ENCODE measurements around the gene AQP7.
A peak's percentile ranks its signal among the peaks of the same experiment; 100 is the strongest.
"Not testable (repeated sequence)": the region's sequence is repeated elsewhere in the genome, so short reads cannot be mapped to it uniquely, and the experiment has no call there.

AQP7 gene

DNA sequence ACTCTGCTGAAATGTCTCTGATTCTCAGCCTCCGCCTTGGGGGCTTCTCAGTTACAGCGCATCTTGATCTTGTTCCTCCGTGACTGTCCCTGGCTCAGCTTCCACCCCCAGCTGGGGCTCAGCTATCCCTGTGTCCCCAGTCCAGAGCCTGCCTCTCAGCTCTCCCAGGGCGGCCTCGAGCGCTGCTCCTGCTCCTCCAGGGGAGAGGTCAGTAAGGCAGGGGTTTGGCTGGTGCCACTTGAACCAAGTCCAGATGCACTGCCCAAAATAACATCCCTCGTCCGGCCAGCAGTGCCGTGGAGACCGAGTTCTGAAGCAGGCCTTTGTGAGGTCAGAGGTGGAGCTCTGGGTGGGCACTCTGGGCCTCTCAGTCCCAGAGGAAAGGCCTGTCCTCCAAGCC is at the start of gene AQP7:
Gene AQP7, minus strand, starts transcription at position 198 of the 400 bp plus-strand sequence. CDS start 1,306 bp downstream, outside the sequence.
- not testable (repeated sequence) for DNase-seq

DNA sequence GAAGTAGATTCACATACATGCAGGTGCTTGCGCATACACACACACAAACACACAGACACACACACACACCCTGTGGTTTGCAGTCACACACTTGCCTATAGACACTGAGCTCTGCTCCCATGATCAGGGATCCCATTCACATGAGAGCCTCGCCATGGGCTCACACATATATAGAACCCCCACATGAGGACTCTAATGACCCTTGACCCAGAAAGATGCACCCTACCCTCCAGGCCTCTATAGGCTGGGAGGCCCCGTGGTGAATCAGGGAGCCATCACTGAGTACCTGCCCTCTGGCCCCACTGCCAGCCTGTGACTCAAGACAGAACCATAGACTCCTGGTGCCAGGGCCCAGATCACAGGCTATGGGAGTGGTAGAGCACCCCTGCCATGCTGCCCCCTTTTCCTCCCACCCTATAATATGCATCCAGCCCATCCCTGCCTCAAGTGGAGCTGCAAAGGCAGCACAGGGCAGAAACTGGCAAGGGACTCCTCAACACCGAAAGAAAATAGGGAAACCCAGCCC is 48.3 kb upstream of the AQP7 start:
- DNase-seq: no peak

DNA sequence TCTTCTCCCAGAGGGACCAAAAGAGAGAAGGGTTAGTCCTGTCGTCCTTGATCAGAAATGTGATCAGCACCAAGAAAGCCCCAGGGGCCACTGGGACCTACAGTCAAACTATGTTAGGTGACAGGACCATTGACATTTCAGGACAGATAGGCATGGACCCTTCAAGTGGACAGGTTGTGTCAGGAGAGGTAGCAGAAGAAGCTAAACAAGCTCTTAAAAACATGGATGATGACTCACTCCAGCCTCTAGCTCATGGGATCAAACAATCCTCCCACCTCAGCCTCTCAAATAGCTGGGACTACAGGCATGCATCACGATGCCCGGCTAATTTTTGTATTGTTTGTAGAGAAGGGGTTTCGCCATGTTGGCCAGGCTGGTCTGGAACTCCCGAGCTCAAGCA is 47.3 kb upstream of the AQP7 start:
- no peak for DNase-seq

DNA sequence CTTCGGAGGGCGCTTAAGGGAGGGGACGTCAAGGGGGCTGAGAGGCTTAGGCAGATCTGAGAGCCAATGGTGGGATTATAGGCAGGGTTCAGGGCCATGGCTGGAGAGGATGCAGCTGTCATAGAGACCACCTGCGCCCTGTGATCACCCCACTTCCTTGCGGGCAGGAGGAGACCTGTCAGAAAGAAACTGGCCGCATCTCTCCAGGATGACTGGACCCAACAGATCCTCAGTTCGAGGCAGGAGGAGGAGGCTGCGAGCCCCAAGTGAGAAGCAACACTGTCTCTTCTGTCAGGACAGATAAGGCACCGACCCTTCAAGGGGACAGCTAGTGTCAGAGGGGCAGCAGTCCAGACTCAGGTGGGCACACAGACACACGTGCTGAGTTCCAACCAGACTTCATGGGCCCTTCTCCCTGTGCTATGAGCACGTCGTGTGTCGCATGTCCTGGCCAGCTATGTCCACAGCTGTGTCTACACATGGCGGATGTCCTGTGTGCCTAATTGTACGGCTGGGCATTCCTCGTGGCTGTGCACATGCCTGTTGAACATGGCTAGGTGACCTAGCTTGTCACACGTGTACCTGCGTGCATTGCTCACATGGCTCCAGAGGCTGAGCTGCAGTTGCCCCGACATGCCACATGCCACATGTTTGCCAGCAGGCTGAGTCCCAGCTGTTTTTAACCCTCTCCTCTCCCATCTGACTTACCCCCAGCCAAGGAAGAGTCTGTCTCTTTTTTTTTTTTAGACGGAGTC is 45.6 kb upstream of the AQP7 start:
- DNase-seq: peak; percentile 33 to 45

DNA sequence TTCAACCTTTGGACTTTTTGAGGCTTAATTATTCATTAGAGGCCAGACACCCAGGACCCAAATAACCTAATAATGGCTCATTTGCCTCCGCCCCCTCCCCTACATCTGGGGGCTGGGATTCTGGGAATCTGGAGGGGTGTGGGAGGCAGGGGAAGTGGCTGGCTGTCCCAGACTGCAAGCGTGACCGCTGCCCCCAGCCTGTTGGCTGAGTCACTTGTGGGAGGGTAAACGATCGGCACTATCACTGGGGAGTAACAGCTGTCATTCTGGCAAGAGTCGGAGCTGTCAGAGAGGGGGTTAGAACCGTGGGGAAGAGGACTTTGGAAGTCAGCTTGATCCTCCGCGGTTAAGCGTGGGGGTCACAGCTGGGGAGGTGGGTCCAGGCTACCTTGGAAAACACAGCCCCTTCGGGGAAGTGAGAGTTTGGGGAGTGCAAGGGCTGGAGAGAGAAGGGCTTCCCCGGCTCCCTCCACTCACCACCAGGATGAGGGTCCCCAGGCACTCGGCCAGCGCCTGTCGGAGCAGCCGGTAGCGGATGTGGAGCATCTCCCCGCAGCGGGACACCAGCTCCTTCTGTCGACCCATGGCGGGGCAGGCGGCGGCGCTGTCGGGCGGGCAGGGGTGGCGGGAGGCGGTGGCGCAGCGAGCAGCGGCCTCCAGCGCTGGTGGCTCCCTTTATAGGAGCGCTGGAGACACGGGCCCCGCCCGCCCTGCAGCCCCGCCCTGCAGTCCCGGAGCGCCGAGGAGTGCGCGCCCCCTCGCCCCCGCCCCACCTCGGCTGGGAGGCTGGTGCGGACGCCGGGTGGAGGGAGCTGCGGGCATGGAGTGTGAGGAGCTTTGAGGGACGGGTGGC is 44.8 kb upstream of the AQP7 start, which contains the start of gene AQP3:
Gene AQP3, minus strand, starts transcription at position 648 of the 853 bp plus-strand sequence. Its CDS starts 63 bp downstream, at position 585.
- peak; percentile 66 to 72 for DNase-seq

DNA sequence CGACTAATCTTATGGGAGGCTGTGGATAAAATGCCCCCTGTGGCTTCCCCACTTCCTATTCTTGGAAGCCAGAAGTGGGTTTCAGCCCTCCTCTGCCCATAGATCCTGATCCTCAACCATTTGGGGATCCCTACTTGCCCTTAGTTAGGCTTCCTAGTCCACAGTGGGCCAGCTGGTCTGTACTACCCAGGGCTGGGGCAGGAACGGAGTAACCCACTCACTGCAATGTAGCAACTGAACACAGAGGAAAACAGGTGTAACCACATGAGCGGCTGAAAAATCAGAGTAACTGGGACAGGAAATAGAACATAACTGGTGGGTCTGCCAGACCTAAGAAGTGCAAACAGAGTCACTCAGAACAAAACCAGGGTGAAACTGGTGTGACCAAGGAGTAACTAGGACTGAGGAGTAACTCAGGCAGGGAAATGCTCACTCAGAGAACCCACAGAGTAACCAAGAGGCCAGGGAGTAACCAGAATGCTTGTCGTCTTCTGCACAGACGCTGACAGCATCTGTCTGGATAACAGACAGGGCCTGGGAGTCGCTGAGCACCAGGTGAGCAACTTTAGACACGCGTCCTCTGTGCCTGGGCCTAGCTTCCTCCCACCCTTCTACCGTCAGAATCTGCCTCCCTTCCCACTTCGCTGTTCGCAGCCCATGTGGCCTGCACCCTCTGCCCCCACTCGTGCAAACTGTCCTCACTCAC is 44.0 kb upstream of the AQP7 start:
- DNase-seq: peak; percentile 56 to 70

DNA sequence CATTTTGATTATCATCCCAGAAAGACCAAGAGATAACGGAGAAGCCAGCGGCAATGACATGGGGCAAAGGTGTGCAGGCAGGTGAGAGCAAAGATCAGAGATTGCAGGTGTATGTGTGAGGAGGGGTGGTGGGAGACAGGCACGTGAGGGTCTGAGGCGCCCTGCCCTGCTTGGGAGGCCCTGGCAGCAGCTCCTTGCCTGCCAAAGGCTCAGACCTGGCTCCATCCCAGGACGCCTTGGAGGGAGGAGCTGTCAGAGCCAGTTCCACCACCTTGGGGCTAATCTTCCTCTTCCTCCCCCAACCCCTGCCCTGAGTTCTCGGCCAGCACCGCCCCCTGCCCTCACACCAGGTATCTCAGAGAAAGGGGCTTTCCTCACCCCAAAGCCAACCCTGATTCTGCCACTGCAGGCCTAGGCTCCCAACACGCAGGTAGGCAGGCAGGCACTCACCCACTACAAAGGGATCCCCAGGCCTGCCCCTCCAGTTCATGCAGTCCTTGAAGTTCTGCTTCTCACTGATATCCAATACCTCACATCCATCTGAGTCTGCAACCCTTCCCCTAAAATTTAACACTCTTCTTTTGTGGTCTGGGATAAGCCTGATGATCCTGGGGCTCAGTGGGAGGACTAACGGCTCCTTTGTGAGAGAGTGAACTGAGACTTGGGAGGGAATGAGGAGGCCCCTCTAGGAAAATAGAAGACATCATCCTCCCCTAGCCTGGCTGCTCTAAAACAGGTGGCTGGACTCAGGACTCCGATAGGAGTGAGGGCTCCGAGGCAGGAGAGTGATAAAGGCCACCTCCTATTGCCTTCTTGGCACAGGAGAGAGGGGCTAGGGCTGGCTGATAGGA is 43.2 kb upstream of the AQP7 start:
- DNase-seq: no peak

DNA sequence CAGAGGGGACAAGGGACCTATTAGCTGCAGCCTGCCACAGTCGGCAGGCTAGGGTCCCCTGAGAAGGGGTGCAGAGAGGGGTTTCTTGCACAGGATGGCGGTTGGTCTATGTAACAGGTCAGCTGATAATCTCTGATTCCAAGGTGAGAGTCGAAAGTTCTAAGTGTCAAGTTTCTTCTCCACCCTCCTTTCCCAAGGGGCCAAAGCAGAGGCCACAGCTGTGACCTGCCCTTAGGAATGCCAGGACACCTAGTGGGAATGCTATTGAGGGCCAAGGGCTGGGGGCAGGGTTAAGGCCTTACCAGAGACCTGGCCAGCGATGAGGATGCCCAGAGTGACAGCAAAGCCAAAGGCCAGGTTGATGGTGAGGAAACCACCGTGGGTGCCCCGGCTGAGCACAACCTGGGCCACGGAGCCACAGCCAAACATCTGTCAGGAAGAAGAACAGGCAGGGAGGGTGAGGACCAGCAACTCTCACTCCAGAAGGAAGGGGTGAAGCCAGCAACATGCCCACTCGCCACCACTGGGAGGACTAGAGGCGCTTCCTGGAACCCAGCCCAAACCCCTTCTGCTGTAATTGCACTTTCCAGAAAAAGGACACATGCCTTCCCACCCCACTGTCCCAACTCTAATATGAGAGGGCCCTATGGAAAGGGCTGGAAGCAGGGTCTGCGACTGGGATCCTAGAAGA is 41.2 kb upstream of the AQP7 start:
- DNase-seq: no peak

DNA sequence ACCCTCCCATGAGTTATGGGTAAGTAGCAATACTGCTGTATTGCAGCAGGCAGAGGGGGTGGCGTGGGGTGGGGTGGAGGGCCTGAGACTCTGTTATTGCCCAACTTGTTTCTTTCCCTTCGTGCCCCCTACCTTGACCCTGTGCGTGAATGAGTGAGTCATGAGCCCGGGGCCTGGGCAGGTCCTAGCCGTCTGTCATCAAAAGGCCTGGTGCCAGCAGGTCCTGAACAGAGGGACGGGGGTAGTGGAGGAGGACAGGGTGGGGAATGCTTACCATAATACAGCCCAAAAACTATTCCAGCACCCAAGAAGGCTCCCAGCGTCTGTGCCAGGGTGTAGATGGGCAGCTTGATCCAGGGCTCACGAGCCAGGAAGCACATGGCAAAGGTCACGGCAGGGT is 40.7 kb upstream of the AQP7 start:
- no peak for DNase-seq

DNA sequence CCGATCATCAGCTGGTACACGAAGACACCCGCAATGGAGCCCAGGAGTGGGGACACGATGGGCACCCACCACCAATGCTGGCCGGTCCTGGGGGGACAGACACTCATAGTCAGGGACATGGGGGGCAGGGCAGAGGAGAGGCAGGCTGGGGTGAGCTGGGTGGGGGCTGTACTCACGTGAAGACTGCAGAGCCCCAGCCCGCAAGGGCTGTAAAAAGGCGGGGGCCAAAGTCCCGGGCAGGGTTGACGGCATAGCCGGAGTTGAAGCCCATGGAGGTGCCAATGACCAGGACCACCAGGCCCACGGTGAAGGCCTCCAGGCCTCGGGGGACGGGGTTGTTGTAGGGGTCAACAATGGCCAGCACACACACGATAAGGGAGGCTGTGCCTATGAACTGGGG is 39.8 kb upstream of the AQP7 start:
- no peak for DNase-seq

DNA sequence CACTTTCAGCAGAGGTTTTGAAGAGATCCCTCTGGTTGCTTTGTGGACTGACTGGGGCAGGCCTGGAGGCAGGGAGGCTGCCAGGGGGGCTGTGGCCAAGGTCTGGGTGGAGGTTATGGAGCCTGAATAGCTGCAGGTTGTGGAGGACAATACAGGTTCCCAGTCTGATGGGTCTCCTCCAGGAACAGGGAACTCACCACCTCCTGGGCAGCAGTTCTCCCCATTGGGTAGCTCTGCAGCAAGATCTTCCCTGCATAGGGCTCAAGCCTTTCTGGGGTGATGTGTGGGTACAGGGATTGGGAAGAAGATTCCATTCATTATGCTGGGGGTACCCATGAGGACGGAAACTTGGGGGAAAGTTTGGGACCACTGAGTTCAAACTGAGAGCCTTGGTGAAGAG is 38.2 kb upstream of the AQP7 start:
- no peak for DNase-seq

DNA sequence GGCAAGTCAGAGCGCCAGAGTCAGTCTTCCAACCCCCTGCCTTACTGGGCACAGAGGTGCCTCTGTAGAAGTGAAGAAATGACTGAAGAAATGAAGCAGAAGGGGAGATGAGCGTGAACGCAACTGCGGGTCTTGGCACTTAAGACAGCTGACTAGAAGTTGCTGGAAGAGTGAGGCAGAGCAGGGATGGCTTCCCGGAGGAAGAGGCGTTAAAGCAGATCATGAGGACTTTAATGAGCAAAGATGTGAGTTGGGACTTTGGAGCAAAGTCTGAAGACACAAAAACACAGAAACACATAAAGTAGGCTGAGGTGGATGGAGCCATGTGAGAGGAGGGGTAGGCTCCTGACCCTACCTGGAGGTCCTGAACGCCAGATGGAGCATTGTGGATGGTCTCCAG is 37.8 kb upstream of the AQP7 start:
- no peak for DNase-seq

DNA sequence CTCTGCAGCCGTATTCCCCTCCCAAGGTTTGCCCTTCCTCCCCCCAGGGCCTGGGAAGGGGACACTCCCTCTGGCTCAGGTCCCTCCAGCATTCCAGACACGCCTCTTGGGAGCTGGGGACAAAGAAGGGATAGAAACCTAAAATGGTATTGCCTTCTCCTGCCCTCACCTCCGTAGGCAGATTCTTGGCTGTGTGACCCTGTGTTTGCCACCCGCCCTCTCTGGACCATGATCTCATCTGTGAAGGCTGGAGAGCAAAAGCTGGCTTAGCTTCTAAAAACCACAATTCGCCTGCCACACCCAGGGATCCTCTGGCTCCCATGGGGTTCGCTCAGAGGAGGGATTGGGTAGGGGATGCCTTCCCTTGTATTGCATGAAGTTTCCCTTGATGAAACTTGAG is 37.4 kb upstream of the AQP7 start:
- no peak for DNase-seq

DNA sequence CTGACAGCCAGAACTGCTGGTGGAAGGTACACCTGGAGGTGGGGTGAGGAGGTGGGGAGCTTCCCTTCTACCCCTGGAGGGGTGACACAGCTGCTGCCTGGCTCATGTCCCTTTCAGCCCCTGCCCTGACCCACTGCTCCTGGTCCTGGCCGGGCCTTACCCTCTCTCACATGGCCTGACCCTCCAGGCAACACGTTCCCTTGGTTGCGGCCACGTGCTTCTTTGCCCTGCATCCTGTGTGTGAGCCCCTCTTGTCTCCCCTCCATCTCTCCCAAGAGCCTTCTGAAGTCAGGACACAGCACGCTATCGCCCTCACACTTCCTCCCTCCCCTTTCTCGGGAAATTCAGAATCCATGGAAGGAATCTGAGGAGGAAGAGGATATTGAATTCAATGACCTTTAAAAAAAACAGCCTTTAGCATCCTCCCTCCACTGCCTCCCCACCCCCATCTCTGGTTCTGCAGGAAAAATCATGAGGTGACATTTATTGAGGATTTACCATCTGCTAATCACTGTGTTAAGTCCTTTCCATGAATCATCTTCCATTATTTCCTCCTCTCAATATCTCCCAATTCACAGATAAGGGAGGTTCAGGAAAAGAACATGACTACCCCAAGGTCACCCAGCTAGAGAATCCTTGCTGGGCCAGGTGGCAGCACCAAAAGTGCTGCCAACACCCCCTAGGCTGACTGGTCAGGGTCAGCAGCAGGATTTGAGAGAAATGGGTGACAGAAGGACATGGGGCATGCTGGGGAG is 36.7 kb upstream of the AQP7 start:
- no peak for DNase-seq

DNA sequence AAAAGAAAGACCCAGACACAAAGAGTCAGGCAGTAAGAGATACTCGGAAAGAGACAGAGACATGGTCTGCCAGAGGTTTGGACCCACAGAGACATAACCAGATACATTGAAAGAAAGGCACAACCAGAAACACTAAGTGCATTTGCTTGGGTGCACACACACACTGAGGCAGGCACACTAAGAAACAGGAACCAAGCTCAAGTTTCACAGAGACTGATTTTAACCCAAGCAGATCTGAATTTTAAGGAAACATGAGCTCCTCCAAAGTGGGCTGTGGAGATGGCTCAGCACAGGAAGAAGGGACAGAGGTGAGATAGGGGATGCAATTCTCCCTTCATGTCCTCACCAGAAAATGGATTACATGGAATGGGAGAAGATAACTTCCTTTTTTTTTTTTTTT is 35.5 kb upstream of the AQP7 start:
- no peak for DNase-seq

DNA sequence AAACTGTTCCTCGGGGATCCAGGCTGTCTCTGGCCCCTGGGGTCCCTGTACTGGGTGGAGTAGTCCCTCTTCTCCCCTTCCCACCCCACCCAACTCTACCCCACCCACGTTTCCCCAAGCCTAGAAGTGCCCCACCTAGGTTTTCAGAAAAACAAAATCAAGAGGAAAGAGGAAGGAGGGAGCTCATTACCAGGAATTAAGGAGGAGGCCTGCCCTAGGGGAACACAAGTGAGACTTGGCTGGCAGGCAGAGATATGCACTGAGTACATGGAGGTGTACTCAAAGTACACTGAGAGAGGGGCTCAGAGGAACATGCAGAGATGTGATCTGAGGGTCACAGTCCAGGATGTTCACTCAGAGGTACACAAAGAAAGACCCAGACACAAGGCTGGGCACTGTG is 34.8 kb upstream of the AQP7 start:
- DNase-seq: no peak

DNA sequence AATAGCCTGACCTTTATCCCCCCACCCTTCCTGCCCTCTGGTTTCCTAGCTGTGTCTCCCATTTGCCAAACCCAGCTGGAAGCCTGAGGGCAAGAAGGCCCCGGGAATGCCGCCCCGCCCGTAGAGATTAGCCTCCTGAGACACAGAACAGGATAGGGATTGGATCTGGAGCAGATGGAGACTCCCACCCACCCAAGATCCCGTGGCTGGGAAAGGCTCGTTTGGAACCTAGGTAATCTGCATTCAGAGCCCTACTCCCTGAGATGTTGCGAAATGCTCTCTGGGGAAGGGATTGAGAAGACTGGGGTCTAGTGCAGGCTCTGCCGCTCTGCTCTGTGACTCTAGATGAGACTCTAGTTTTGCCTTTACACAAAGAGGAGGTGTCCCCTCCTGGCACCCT is 34.1 kb upstream of the AQP7 start:
- DNase-seq: no peak

DNA sequence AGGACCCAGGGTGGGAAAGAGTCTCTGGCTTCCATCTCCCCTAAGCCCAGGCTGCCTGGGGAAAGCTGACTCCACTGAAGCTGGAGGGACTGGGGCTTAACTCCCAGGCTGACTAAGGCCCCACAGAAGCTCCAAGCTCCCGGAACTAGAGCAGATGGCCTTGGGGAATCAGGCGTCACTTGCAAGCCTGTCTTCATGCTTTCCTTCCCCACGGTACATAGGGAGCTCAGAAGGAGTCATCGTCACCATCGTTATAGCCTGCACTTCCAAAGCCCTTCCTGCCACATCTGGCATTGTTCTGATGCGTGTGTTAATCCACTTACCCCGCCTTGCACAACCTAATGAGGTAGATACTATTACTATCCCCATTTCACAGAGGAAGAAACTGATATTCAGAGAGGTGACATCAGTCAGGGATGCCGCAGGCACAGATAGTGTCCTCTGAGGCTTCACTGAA is 33.5 kb upstream of the AQP7 start:
- no peak for DNase-seq

DNA sequence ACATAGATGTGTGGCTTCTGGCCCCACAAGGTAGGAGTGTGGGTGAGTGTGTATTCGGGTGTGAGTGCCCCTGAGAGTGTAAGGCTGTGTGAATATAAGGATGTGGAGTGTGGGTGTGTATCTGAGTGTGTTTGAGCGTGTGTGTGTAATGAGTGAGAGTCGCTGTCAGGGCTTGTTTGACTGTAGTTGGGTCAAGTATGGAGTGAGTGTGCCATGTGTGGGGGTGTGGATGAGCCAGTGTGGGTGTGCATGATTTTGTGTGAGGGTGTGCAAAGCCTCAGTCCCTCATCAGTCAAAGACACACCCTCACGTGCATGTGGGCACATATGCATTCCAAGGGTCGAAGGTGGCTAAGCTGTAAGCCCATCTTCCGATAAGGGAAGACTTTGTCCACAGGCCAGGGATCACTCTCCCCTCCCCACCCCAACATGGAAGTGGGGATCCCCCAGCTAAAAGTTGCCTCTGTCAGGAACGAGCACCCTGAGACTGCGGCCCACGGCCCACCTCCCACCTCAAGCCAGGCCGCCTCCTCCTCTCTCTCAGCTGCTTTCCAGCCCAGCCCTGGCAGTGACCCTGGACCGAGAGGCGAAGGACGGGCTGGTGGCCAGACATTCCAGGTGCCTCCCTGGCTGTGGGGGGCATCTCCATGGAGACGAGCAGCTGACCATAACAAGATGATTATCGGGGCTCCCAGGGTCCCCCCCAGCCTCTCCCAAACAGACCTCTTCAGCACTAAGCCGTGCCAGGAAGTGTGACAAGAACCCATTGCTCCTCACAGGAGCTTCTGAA is 32.1 kb upstream of the AQP7 start:
- no peak for DNase-seq

DNA sequence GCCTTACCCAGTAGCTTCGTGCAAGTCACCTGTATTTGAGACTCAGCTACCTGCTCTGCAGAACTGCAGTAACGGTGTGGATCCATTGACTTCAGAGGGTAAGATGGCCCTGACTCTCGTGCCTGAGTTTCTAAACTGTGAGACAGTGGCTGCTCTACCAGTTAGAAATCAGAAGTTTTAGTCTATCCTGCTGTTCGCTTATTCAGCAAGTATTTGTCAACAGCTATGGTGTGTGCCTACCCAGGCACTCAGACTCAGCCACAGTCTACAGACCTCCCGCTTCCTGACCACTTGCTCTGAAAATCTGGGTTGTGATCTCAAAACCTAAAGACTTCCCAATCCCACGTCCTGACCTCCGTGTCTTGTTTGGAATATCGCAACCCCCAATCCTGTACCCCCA is 31.5 kb upstream of the AQP7 start:
- no peak for DNase-seq
